HG02884 (cell line): ENCODE data around the gene CDK13.

Source experiments
- ATAC-seq: cut with Tn5 transposase; IDR thresholded peaks from one replicate; pipeline ENCODE4 v1.9.1; 2021; ENCODE audit warnings: mild to moderate bottlenecking, moderate library complexity; ENCODE audit not compliant: unreplicated experiment

The CDK13 gene

DNA sequence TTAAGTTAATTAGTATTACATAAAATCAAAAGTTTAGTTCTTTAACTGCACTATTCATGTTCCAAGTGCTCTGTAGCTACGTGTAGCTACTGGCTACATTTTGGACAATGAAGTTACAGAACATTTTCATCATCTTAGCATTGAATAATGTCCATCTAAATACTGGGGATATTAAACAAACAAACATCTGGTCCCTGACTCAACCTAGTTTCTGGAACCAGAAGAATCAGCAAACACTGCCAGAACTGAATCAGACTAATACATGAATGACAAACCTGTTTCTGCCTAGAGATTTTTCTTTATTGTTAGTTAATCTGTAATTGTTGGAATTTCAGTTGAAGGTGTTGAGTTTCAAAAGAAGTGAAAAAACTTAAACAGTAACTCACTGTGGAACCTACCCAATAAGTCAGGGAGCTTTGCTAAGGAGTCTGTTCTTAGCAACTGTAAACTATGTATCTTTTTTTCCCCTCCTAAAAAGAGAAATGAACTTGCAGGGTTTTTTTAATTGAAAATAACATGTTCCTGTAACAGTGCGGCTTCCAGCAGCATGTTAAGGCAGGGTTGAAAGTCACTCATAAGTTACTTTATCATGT, 58.3 kb downstream of the CDK13 start:
- ATAC-seq, result no peak

DNA sequence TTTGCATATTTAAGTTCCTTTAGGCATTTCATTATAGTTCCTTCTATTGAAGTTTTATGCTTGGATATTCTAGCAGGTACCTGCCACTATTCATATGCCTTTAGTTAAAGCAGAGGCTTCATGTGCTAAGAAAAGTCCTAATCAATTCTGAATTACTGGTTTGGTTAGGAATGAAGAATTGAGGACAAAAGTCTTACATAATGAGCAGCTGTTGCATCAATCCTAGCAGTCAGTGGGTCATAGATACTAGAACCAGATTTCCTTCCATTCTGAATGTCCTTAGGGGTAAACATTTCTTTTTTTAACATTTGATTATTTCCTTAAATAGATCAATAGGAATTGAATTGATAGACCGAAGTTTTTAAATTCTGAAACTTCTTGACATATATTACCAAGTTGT, 59.2 kb downstream of the CDK13 start:
- no peak for ATAC-seq

DNA sequence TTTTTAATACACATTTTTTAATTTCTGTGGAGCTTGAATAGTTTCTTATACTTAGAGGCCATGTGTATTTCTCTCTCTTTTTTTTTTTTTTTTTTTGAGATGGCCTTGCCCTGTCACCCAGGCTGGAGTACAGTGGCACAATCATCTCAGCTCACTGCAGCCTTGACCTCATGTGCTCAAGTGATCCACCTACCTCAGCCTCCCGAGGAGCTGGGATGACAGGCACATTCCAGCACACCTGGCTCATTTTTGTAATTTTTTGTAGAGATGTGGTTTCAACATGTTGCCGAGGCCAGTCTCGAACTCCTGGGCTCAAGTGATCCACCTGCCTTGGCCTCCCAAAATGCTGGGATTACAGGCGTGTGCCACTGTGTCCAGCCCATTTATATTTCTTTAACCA, 64.3 kb downstream of the CDK13 start:
- no peak for ATAC-seq

DNA sequence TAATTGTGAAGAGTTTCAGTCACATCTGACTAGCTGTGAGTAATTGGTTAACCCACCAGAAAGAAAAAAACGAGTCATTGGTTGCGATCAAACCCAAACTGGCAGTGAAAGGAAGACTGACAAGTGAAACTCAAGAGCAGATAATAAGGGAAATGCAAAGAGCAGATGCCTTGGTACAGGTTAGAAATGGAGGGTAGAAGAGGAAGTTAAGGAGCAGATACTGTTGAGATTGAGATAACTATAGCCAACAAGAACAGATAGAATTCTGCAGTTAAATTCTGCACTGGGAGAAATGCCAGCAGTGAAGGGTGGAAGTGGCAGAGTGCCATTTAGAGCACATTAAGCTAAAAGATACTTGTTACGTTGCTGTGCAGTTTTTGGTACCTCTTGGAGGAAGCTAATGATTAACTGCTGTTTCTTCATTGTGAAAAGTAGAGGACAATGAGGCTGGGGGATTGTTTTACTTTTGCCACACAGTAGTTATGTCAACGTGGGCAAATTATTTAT, 65.8 kb downstream of the CDK13 start:
- peak; percentile 92 for ATAC-seq

DNA sequence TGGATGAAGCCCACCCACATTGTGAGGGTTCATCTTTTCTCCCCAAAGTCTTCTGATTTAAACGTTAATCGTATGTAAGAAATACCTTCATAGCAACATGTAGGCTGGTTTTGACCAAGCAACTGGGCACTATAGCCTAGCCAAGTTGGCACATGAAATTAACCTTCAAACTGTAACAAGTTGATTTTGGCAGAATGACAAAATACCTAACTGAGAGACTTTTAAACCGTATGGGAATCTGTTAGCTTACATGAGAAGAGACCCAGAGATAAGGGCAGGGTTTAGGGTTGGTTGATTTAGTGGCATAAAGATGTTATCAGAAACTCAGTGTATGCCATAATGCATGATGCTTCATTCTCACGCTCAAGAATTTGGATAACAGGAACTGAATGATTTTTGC, 69.5 kb downstream of the CDK13 start:
- ATAC-seq, result no peak

DNA sequence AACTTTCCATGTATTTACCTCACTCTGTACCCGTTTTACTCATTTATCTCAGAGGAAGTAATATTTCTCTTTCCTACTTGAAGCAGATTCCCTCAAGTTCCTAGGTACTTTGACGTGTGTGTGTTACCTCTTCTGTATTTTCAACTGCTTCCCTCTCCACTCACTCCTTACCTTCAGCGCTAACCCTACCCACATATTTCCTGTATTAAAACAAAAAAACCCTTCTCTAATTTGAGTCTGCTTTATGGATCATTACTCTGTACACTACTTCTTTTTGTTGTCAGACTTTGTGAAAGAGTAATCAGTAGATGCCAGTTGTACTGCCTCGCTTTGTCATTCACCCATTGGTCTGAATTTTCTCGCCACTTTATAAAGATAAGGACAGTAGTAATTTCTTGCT, 74.0 kb downstream of the CDK13 start:
- no peak for ATAC-seq

DNA sequence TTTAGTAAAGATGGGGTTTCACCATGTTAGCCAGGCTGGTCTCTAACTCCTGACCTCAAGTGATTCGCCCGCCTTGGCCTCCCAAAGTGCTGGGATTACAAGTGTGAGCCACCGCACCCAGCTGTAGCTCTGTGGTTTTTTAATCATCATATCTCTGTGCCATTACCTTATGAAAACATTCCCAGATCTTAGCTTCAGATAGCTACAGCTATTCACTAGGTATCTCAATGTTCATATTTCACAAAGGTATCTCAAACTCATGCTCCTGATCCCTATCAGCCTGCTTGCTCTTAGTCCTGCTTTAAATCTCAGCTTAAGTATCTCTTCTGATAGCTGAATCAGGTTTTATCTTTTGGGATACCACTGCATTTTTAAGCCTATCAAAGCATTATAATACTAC, 74.8 kb downstream of the CDK13 start:
- no peak for ATAC-seq

DNA sequence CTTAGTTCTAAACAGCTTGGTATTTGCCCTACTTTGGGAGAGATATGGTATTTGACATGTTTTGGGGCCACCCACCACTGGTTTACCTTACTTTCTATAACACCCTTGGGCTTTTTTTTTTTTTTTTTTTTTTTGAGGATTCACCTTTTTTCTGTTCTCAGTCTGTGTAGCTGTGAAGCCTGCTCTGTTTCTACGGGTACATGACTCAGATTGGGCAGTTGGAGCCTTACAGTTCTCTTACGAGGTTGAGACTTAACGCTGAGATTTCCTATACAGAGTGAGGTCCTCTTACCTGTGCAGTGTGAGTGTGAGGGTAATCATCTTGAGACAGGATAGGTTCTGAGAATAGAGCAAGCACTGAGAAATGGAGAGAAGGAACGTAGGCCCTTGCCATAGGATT, 77.5 kb downstream of the CDK13 start:
- ATAC-seq, result no peak

DNA sequence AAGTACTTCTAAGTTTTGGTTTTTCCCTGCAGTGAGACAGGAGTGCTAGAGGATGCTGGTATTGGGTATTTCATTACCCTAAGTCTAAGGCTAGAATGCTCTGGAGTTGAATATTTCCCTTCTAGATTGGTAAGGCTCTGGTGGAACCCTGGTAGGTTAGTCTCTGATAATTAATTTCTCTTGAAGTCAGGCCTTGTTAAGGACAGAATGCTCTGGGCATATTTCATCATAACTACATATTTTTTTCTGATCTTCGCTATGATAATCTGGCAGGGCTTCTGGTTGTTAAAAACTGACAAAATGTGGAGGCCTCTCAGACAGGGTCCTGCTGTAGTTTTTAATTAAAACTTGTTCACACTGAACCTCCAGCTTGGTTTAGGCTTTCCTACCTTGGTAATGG, 83.8 kb downstream of the CDK13 start:
- no peak for ATAC-seq

DNA sequence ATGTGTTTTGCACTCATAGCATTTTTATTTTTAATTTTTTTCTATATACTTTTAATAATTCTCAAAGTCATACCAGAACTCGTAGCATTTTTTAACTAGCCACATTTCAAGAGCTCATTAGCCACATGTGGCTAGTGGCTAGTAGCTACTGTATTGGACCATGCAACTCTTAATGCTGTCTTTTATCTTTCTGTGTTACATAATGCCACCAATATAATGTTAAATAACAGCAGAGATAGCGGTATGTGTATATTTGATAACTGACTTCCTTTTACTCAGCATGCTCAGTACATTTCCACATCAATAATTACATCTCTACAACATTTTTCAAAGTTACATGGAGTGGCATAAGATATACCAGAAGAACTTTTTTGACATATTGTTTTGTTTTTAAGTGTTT, 91.4 kb downstream of the CDK13 start:
- ATAC-seq, result no peak

DNA sequence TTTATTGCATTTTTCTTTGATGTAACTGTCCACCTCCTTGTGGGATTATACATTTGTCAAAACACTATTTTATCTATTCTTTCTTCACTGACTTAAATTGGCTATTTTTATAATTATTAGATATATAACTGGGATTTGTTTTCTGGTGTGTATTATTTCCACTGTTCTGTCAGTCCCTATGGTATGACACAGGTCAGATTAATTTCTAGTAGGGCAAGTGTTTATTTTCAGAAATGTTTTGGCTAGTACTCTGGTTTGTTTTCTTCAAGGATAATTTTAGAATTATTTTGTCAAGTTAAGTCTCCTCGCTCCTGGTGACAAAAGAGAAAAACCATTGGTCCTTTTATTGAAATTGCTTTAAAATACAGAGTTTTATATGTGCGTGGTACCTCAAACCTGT, 93.1 kb downstream of the CDK13 start:
- ATAC-seq, result no peak

DNA sequence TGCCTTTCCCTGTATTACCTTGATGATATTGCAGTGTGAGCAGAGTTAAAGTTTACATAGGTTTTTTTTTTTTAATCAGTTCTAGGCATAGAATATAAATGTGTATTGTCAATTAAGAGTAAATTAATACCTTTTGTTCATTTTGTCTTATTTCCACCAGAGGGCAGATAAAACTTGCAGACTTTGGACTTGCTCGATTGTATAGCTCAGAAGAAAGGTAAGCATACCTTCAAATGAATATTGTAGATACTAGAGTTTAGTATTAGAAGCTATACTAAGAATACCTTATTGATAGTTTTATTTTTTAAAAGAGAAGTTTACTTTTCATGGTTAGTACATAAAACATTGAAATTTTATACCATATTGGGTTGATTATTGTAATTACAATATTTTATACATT, 97.6 kb downstream of the CDK13 start:
- no peak for ATAC-seq

DNA sequence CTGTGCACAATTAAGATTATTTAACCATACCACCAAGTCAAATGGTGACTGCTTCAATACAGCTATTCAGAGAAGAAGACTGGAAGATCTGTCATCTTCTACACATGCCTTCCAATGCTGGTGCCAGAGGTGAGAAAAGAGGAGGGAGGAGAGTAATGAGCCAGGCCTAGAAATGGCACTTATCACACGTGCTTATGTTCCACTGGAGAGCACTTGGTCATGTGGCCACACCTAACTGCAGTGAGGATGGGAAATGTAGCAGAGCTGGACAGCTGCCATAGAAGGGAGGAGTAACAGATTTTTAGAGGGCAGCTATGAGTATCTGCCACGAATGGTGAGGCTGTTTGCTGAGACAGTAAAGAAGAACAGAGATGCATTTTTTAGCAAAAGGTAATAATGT, 107.2 kb downstream of the CDK13 start:
- ATAC-seq, result no peak

DNA sequence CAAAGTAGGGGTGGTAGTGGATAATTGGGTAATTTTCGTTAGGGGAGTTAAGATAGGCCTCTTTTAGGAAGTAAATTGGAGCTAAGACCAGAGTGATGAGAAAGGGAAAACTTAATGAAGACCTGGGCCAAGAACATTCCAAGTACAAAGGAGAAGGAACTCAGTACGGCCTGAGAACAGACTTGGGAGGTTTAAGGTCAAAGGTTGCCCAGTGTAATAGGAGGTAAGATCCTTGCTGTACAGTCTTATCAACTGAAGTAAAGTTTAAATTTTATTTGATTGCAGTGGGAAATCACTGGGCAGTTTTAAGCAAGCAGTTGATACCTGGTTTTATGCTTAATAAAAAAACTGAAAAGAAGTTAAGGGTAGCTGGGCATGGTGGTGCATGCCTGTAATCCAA, 108.0 kb downstream of the CDK13 start:
- ATAC-seq, result no peak

DNA sequence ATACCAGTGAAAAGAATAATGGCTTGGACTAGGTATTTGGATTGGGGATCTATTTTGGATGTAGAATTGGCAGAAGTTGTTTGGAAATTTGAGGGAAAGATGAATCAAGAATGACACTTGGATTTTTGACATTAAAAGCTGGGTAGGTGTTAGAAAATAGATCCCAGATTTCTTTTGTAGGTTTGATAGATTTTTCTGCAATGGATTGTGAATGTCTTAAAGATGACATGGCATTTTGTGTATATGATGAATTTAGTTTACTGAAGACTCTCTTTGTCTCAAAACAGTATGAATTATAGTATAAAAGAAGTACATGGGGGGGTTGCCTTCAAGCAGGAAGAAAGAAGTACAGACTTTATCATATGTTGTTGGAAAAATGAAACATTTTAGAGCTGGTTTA, 108.6 kb downstream of the CDK13 start:
- no peak for ATAC-seq

DNA sequence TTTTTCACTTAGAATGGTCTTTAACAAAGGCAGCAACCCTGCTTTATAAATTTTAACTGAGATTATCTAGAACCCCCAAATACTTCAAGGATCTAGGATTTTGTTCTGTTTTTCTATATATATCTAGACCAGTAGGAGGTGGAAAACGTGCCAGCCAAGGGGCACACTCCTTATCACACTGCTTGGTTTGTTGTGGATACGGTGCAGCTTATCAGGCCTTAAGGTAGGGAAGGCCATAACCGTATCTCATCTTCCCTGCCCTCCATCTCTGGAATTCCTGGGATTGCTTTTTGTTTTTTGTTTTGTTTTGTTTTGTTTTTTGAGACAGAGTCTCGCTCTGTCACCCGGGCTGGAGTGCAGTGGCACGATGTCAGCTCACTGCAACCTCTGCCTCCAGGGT, 109.0 kb downstream of the CDK13 start:
- ATAC-seq, result no peak

DNA sequence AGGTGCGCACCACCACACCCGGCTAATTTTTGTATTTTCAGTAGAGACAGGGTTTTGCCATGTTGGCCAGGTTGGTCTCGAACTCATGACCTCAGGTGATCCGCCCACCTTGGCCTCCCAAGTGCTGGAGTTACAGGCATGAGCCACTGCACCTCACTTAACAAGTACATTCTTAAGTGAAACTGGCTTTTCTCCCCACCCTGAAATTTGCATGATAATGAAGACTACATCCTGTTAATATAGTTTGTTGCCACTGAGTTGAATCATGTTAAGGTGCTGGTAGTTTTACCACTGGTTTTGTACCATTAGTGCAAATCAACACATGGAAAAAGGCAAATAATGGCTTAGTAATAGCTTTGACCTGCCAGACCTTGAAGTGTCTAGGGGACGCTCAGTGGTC, 122.2 kb downstream of the CDK13 start:
- ATAC-seq, result no peak

DNA sequence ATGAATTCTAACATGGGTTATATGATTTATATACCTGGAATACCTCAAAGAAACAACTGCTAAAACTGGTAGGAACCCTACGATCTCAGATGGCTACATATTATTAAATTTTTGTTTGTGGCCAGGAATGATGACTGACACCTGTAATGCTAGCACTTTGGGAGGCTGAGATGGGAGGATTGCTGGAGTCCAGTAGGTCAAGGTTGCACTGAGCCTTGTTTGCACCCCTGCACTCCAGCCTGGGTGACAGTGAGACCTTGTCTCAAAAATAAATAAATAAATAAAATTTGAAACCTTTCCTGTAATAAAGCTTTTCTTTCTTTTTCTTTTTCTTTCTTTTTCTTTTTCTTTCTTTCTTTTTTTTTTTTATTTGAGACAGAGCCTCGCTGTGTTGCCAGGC, 123.2 kb downstream of the CDK13 start:
- no peak for ATAC-seq

DNA sequence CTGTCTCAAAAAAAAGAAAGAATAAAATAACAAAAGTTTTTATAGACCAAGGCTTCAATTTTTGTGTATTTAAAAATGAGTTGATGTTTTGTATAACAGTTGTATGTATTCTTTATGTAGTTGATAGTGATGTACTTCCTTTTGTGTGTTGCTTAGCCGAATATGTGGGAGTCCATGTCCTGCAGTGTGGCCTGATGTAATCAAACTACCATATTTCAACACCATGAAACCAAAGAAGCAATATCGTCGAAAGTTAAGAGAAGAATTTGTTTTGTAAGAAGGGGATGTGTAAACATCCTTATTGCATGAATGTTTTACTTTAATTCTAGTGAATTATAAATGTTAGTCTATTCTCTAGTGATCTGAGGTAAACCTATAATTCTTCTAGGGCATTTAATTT, 127.8 kb downstream of the CDK13 start:
- no peak for ATAC-seq

DNA sequence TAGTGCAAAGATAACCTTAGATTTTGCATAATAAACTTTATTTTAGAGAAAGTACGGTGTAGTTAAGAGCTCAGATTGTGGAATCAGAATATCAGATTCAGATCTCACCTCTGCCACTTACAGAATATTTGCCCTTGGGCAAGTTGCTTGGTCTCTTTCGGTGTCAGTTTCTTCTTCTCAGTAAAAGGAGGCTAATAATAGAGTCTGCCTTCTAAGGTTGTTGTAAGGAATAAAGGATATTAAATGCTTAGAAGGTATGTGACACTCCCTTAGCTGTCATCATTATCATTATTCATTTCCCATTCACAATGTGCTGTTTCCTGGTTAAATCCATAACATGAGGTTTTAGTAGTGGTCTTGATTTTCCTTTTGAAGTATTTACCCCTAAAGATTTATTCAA, 142.1 kb downstream of the CDK13 start:
- ATAC-seq, result no peak

DNA sequence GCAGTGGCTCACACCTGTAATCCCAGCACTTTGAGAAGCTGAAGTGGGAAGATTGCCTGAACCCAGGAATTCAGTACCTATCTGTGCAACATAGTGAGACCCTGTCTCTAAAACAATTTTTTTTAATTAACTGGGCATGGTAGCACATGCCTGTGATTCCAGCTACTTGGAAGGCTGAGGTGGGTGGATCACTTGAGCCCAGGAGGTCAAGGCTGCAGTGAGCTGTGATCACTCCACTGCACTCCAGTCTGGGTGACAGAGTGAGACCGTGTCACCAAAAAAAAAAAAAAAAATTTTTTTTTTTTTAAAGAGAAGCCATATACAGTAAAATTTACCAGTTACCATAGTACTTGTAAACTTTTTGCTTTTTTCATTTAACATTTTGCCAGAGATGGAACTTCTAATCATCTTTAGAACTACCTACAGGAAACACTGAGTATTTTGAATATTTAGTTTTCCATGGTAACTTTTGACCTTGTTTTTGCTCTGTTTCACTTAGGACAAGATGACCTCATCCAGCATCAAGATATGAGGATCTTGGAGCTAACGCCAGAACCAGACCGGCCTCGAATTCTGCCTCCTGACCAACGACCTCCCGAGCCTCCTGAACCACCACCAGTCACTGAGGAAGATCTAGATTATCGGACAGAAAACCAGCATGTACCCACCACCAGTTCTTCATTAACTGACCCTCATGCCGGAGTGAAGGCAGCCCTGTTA, 143.7 kb downstream of the CDK13 start:
- no peak for ATAC-seq

DNA sequence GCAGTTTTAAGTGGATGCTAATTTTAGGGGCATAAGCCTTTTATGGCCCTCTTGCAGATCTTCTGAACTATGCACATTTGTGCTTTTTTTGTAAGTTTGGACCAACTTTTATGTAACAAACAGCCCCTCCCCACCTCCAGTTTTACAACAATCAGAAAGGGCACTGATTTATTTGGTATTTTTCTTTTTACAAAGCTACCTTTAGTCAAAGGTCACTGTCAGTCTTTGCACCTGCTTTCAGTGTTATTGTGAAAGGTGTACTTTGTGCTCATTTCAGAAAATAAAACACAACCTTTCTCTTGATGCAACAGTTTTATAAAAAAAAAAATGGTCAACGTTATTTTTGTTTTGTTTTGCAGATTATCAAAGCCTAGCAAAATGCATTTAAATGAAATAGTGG, 145.2 kb downstream of the CDK13 start:
- no peak for ATAC-seq
